PC-3 (cell line): ENCODE measurements around the gene SHOX. TPM values are rescaled to one million over a fixed set of nuclear protein-coding genes. Genes with fewer than 3 reads are reported as not detected.
"Not testable (repeated sequence)": the region's sequence is repeated elsewhere in the genome, so short reads cannot be mapped to it uniquely, and the experiment has no call there.

Source experiments
- ATAC-seq: fragments of 200-7000 bp; cut with Tn5 transposase; 2 replicates; pipeline ENCODE4 v1.9.1; 2020; ENCODE audit warnings: mild to moderate bottlenecking, moderate library complexity
- BruUV-seq: library from RNA; stranded (reverse); fragments of 400-500 nt; replicated peaks from 2 replicates; lab custom pipeline; 2021; lab: Mats Ljungman, UMichigan
- CTCF ChIA-PET: fragments of 300-600 bp; sonication (Branson Sonifier 250); formaldehyde crosslinking; loops from one replicate; lab custom pipeline; 2022; ENCODE audit warnings: antibody characterized with exemption; lab: Charles Lee
- POLR2A ChIA-PET: fragments of 300-600 bp; sonication (Branson Sonifier 250); formaldehyde crosslinking; loops from one replicate; lab custom pipeline; 2022; ENCODE audit warnings: antibody characterized with exemption; ENCODE audit not compliant: unreplicated experiment; lab: Charles Lee
- DNase-seq: peaks from one replicate; pipeline ENCODE4 v3.0.0-alpha.2; 2015
- H2AFZ ChIP-seq: fragments of 300-600 bp; sonication (generic); 2 replicates; pipeline ENCODE4 v1.6.0; 2016; ENCODE audit warnings: antibody characterized with exemption, low read length
- H3F3A ChIP-seq: fragments of 300-600 bp; sonication (generic); one replicate; pipeline ENCODE4 v1.6.0; 2017; ENCODE audit warnings: antibody characterized with exemption, low read length, control low read depth, mild to moderate bottlenecking; ENCODE audit not compliant: unreplicated experiment
- H3K27ac ChIP-seq: fragments of 300-600 bp; sonication (generic); 2 replicates; pipeline ENCODE4 v1.5.1; 2016; ENCODE audit warnings: mild to moderate bottlenecking, low read length
- H3K27me3 ChIP-seq: fragments of 300-600 bp; sonication (generic); 2 replicates; pipeline ENCODE4 v1.6.1; 2016; ENCODE audit warnings: low read length, mixed read lengths
- H3K36me3 ChIP-seq: fragments of 300-600 bp; sonication (generic); 2 replicates; pipeline ENCODE4 v1.6.1; 2016; ENCODE audit warnings: low read depth, mixed run types, low read length, mixed read lengths
- H3K4me1 ChIP-seq: fragments of 300-600 bp; sonication (generic); 2 replicates; pipeline ENCODE4 v1.5.1; 2016; ENCODE audit warnings: low read length; ENCODE audit not compliant: insufficient read depth
- H3K4me2 ChIP-seq: fragments of 300-600 bp; sonication (generic); 2 replicates; pipeline ENCODE4 v1.6.0; 2016; ENCODE audit warnings: low read length
- H3K4me3 ChIP-seq: fragments of 300-600 bp; sonication (generic); 2 replicates; pipeline ENCODE4 v1.5.1; 2016; ENCODE audit warnings: mild to moderate bottlenecking, low read length, mixed read lengths
- H3K79me2 ChIP-seq: fragments of 300-600 bp; sonication (generic); 2 replicates; pipeline ENCODE4 v1.6.1; 2017; ENCODE audit warnings: low read length, mixed read lengths
- H3K9ac ChIP-seq: fragments of 300-600 bp; sonication (generic); 2 replicates; pipeline ENCODE4 v1.6.0; 2016; ENCODE audit warnings: mild to moderate bottlenecking, low read length
- H3K9me2 ChIP-seq: fragments of 300-600 bp; sonication (generic); replicated peaks from 2 replicates; pipeline ENCODE4 v1.6.1; 2016; ENCODE audit warnings: mixed run types, low read length, mixed read lengths
- H3K9me3 ChIP-seq: fragments of 300-600 bp; sonication (generic); 2 replicates; pipeline ENCODE4 v1.6.1; 2016; ENCODE audit warnings: low read length, mixed read lengths
- H4K20me1 ChIP-seq: fragments of 300-600 bp; sonication (generic); 2 replicates; pipeline ENCODE4 v1.6.1; 2016; ENCODE audit warnings: low read length, mixed read lengths
- CTCF ChIP-seq: fragments of 300-600 bp; sonication (generic); conservative IDR thresholded peaks from 2 replicates; pipeline ENCODE4 v1.5.1; 2017; ENCODE audit warnings: antibody characterized with exemption, low read depth, mild to moderate bottlenecking, low read length
- EZH2 ChIP-seq: fragments of 300-600 bp; sonication (generic); IDR thresholded peaks from one replicate; pipeline ENCODE4 v1.6.1; 2017; ENCODE audit warnings: antibody characterized with exemption, mild to moderate bottlenecking, low read length; ENCODE audit not compliant: unreplicated experiment
- EZH2phosphoT487 ChIP-seq: fragments of 300-600 bp; sonication (generic); IDR thresholded peaks from 2 replicates; pipeline ENCODE4 v1.6.1; 2018; ENCODE audit warnings: mild to moderate bottlenecking, antibody characterized with exemption, low read length, borderline replicate concordance
- intact Hi-C: fragments of 100-400 bp; cut with micrococcal nuclease; formaldehyde crosslinking; loops from 2 replicates; pipeline ENCODE4 v1.9.0; 2023
- total RNA-seq: library from RNA; depleted of rRNA; stranded (reverse); fragments of >200 nt; gene quantifications from 2 replicates; pipeline ENCODE4 v1.2.3, GENCODE V29; 2014

SHOX gene
- total RNA-seq, 1 experiment from 2014 or later = not detected

GRCh38 chrX:623599-624315 is 6.8 kb upstream of the SHOX start:
- H3K4me3 ChIP-seq = no peak overlapping the region
- no TSS peak for BruUV-seq
- CTCF ChIA-PET = no interaction called here
- DNase-seq (no peak), ATAC-seq (no peak)
- no peaks in the 10 kb centered on the region for H3K36me3 ChIP-seq
- no peaks in the 10 kb centered on the region for H3K9me3 ChIP-seq
- intact Hi-C loops = no loop called here
- H3F3A ChIP-seq = no peaks in the 10 kb centered on the region
- no peaks in the 10 kb centered on the region for H3K9me2 ChIP-seq
- peaks cover 21% of the 10 kb centered on the region; the same call in 1 of the 2 replicates for H3K27me3 ChIP-seq
- H3K27ac ChIP-seq = no peak overlapping the region
- POLR2A ChIA-PET = no interaction called here
- no peaks in the 10 kb centered on the region for H3K4me1 ChIP-seq
- no peaks in the 10 kb centered on the region for H3K79me2 ChIP-seq
- no peaks in the 10 kb centered on the region for H4K20me1 ChIP-seq
- H2AFZ ChIP-seq = no peak overlapping the region
- no peak overlapping the region for H3K4me2 ChIP-seq
- TF ChIP-seq CTCF = no peak
- TF ChIP-seq EZH2 = no peak
- no peak for TF ChIP-seq EZH2phosphoT487
- H3K9ac ChIP-seq = no peak overlapping the region

GRCh38 chrX:625137-625691 is 5.4 kb upstream of the SHOX start:
- intact Hi-C loops = no loop called here
- no peak for TF ChIP-seq EZH2
- TF ChIP-seq CTCF = no peak
- no peak for TF ChIP-seq EZH2phosphoT487
- Histone ChIP-seq H3K27ac (no peak overlapping the region), H3K4me3 (no peak overlapping the region), H3K9me2 (no peaks in the 10 kb centered on the region), H3K79me2 (no peaks in the 10 kb centered on the region), H2AFZ (no peak overlapping the region), H3K4me1 (no peaks in the 10 kb centered on the region), H3K9ac (no peak overlapping the region), H3K36me3 (no peaks in the 10 kb centered on the region), H3F3A (no peaks in the 10 kb centered on the region), H3K27me3 (peaks cover 28% of the 10 kb centered on the region; the same call in 1 of the 2 replicates), H3K9me3 (no peaks in the 10 kb centered on the region), H3K4me2 (no peak overlapping the region), H4K20me1 (no peaks in the 10 kb centered on the region)
- POLR2A ChIA-PET = no interaction called here
- ATAC-seq = no peak
- no peak for DNase-seq
- BruUV-seq = no TSS peak
- CTCF ChIA-PET = no interaction called here

- H3K27ac ChIP-seq, H3K4me3 ChIP-seq, CTCF ChIA-PET, H3K79me2 ChIP-seq, ATAC-seq, BruUV-seq, intact Hi-C loops, H4K20me1 ChIP-seq, H3K9me3 ChIP-seq, H2AFZ ChIP-seq, DNase-seq, H3K9me2 ChIP-seq, POLR2A ChIA-PET, H3K9ac ChIP-seq, H3K36me3 ChIP-seq, H3F3A ChIP-seq, H3K4me2 ChIP-seq, H3K4me1 ChIP-seq: not testable (repeated sequence)
- H3K27me3 ChIP-seq = peaks cover 37% of the 10 kb centered on the region
These were observed 4.5 kb upstream of the SHOX start for GRCh38 chrX:626047-626446.
